CD4-positive, alpha-beta T cell (primary cell): ENCODE measurements around the gene AFF3. TPM values are rescaled to one million over a fixed set of nuclear protein-coding genes. Genes with fewer than 3 reads are reported as not detected.

Experiments used
- ATAC-seq: fragments of 200-7000 bp; cut with Tn5 transposase; one replicate; pipeline ENCODE4 v1.10.0; 2022; ENCODE audit warnings: mild to moderate bottlenecking; ENCODE audit not compliant: poor library complexity
- CTCF ChIA-PET: fragments of 350-600 bp; sonication (Branson Sonifier 250); formaldehyde crosslinking; loops from one replicate; lab custom pipeline; 2021; ENCODE audit warnings: antibody characterized with exemption, inconsistent platforms; lab: Charles Lee
- POLR2A ChIA-PET: fragments of 350-600 bp; sonication (Branson Sonifier 250); formaldehyde crosslinking; loops from one replicate; lab custom pipeline; 2021; ENCODE audit warnings: antibody characterized with exemption, inconsistent platforms; lab: Charles Lee
- DNase-seq, 14 experiments: peaks; one replicate each; pipeline ENCODE4 v3.0.0-alpha.2; 2013 to 2020; ENCODE audit warnings: mixed read lengths in 2 of 14
- H3K27ac ChIP-seq, 2 donors: one replicate each; pipeline versions ENCODE4 v1.5.1 to v1.7.0; 2013; ENCODE audit warnings: low read length in 2 of 2, low read depth in 1 of 2, mild to moderate bottlenecking in 1 of 2
- H3K27me3 ChIP-seq, 2 experiments: 1 replicate in 1 of 2; 2 replicates in 1 of 2; pipeline versions ENCODE4 v1.6.1 to v1.7.0; 2013; ENCODE audit warnings: low read length in 2 of 2, control low read depth in 1 of 2, mild to moderate bottlenecking in 1 of 2, moderate library complexity in 1 of 2; ENCODE audit not compliant: insufficient read depth in 2 of 2, control insufficient read depth in 1 of 2
- H3K36me3 ChIP-seq: one replicate; pipeline ENCODE4 v1.6.1; 2013; ENCODE audit warnings: low read length, control low read depth; ENCODE audit not compliant: insufficient read depth
- H3K4me1 ChIP-seq: one replicate; pipeline ENCODE4 v1.6.1; 2013; ENCODE audit warnings: low read length, control low read depth; ENCODE audit not compliant: insufficient read depth
- H3K4me3 ChIP-seq: one replicate; pipeline ENCODE4 v1.5.1; 2013; ENCODE audit warnings: mild to moderate bottlenecking, low read length, moderate library complexity
- H3K9me3 ChIP-seq, 2 experiments: 1 replicate in 1 of 2; 2 replicates in 1 of 2; pipeline versions ENCODE4 v1.6.1 to v1.7.0; 2013; ENCODE audit warnings: low read length in 2 of 2, mild to moderate bottlenecking in 2 of 2, control low read depth in 1 of 2, moderate library complexity in 1 of 2; ENCODE audit not compliant: control insufficient read depth in 1 of 2, insufficient read depth in 1 of 2
- H3K27ac Mint-ChIP-seq: one replicate; pipeline ENCODE4 v1.8.0; 2020; ENCODE audit warnings: mixed read lengths
- H3K27me3 Mint-ChIP-seq: one replicate; pipeline ENCODE4 v1.8.0; 2021; ENCODE audit warnings: mixed read lengths
- H3K36me3 Mint-ChIP-seq: one replicate; pipeline ENCODE4 v1.8.0; 2021; ENCODE audit warnings: low read depth, mixed read lengths
- H3K4me1 Mint-ChIP-seq: one replicate; pipeline ENCODE4 v1.8.0; 2021; ENCODE audit warnings: low read depth, mixed read lengths
- H3K4me3 Mint-ChIP-seq: one replicate; pipeline ENCODE4 v1.8.0; 2020; ENCODE audit warnings: mild to moderate bottlenecking, mixed read lengths
- H3K9me3 Mint-ChIP-seq: one replicate; pipeline ENCODE4 v1.8.0; 2020; ENCODE audit warnings: mixed read lengths
- intact Hi-C, 2 experiments: fragments of 100-400 bp; cut with DNase I in 1 of 2; cut with micrococcal nuclease in 1 of 2; formaldehyde crosslinking; loops; one replicate each; pipeline versions ENCODE4 v1.15.1 to v1.9.0; 2023 to 2025; cut with DNase I, micrococcal nuclease
- total RNA-seq, 174 experiments: library from RNA in 2 of 174; stranded (reverse) in 2 of 174; gene quantifications; one replicate each; pipeline ENCODE4 v1.2.3 and lab custom pipeline; 2021 to 2026
- TF ChIP-seq, protein P1 (sequence below): fragments of 200-600 bp; IDR thresholded peaks from one replicate; pipeline ENCODE4 v1.8.0; 2022; ENCODE audit warnings: antibody characterized with exemption, mild to moderate bottlenecking

The AFF3 gene
- total RNA-seq, 2 experiments from 2014 or later, result 15.4 to 15.7 TPM

- no peak overlapping the region for H3K27ac Mint-ChIP-seq
- H3K4me1 Mint-ChIP-seq, result no peaks in the 10 kb centered on the region
- no peaks in the 10 kb centered on the region for H3K27me3 Mint-ChIP-seq
- H3K36me3 Mint-ChIP-seq, result no peaks in the 10 kb centered on the region
- no peak overlapping the region for H3K4me3 Mint-ChIP-seq
- TF ChIP-seq, protein P1, sequence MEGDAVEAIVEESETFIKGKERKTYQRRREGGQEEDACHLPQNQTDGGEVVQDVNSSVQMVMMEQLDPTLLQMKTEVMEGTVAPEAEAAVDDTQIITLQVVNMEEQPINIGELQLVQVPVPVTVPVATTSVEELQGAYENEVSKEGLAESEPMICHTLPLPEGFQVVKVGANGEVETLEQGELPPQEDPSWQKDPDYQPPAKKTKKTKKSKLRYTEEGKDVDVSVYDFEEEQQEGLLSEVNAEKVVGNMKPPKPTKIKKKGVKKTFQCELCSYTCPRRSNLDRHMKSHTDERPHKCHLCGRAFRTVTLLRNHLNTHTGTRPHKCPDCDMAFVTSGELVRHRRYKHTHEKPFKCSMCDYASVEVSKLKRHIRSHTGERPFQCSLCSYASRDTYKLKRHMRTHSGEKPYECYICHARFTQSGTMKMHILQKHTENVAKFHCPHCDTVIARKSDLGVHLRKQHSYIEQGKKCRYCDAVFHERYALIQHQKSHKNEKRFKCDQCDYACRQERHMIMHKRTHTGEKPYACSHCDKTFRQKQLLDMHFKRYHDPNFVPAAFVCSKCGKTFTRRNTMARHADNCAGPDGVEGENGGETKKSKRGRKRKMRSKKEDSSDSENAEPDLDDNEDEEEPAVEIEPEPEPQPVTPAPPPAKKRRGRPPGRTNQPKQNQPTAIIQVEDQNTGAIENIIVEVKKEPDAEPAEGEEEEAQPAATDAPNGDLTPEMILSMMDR, result no peak
- no peak overlapping the region for H3K4me3 ChIP-seq
- ChIA-PET CTCF (no interaction called here), POLR2A (no interaction called here)
- no peak for ATAC-seq
- intact Hi-C loops, result no loop called here
- no peaks in the 10 kb centered on the region for H3K9me3 Mint-ChIP-seq
- DNase-seq, result no peak
- H3K27me3 ChIP-seq, result no peaks in the 10 kb centered on the region
- no peak overlapping the region for H3K27ac ChIP-seq
- H3K36me3 ChIP-seq, result no peaks in the 10 kb centered on the region
- H3K4me1 ChIP-seq, result no peaks in the 10 kb centered on the region
- no peaks in the 10 kb centered on the region for H3K9me3 ChIP-seq
Measured at GRCh38 chr2:100033976-100034375, 108.4 kb downstream of the AFF3 start.

DNA sequence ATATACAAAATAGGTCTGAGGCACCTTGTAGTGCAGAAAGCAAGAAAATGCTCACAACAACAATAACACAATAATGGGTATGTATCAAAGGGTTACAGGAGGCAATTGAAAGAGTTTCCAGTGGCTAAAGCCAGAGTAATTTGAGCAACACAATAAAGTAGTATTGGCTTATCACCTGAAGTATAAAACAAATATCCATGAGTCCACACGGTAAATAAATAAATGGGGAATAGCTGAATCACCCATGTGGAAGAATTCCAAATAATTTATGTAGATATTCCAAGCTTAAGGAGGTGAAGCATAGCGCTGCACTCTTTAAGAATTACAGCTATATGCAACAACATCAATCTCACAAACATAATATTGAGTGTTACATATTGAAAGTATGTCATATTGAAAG is 110.8 kb downstream of the AFF3 start:
- Histone ChIP-seq H3K4me1 (no peaks in the 10 kb centered on the region), H3K4me3 (no peak overlapping the region), H3K27ac (no peak overlapping the region), H3K36me3 (no peaks in the 10 kb centered on the region), H3K27me3 (no peaks in the 10 kb centered on the region), H3K9me3 (no peaks in the 10 kb centered on the region)
- no peaks in the 10 kb centered on the region for H3K36me3 Mint-ChIP-seq
- no peak overlapping the region for H3K27ac Mint-ChIP-seq
- ChIA-PET CTCF (interaction anchor here (1.5 kb wide), 1 partner anchor 12 kb away, joined by 5 read pairs; no protein-coding TSS in a partner anchor), POLR2A (no interaction called here)
- H3K4me1 Mint-ChIP-seq, result no peaks in the 10 kb centered on the region
- ATAC-seq (no peak), DNase-seq (no peak)
- TF ChIP-seq, protein P1, result no peak
- intact Hi-C loops, result no loop called here
- H3K9me3 Mint-ChIP-seq, result no peaks in the 10 kb centered on the region
- no peaks in the 10 kb centered on the region for H3K27me3 Mint-ChIP-seq
- H3K4me3 Mint-ChIP-seq, result no peak overlapping the region

DNA sequence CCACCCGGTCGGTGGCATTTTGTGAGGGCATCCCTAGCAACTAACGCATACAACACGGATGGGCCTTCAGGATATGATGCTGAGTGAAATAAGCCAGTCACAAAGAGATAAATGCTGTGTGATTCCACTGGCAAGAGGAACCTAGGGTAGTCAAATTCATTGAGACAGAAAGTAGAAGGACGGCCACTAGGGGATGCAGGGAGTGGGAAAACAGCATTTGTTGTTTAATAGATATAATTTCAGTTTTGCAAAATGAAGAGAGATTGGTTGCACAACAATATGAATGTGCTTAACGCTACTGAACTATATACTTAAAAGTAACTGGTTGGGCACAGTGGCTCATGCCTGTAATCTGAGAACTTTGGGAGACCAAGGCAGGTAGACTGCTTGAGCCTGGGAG is 112.9 kb downstream of the AFF3 start:
- Histone ChIP-seq H3K4me3 (no peak overlapping the region), H3K36me3 (no peaks in the 10 kb centered on the region), H3K4me1 (no peaks in the 10 kb centered on the region), H3K27me3 (no peaks in the 10 kb centered on the region), H3K27ac (no peak overlapping the region), H3K9me3 (no peaks in the 10 kb centered on the region)
- TF ChIP-seq, protein P1, result no peak
- ATAC-seq, result no peak
- DNase-seq, result no peak
- Mint-ChIP-seq H3K9me3 (no peaks in the 10 kb centered on the region), H3K4me1 (no peaks in the 10 kb centered on the region), H3K36me3 (no peaks in the 10 kb centered on the region), H3K27me3 (no peaks in the 10 kb centered on the region), H3K4me3 (no peak overlapping the region), H3K27ac (no peak overlapping the region)
- ChIA-PET POLR2A (no interaction called here), CTCF (no interaction called here)
- intact Hi-C loops, result no loop called here
